ENCODE measurements around the gene MLLT3. TPM values are rescaled to one million over a fixed set of nuclear protein-coding genes. Genes with fewer than 3 reads are reported as not detected.

The MLLT3 gene
- total RNA-seq, 1 experiment from 2014 or later = 7.0 TPM

- CTCF ChIA-PET = interaction anchor here (2.4 kb wide), 1 partner anchor 93 kb away, joined by 10 read pairs; no protein-coding TSS in a partner anchor
- ATAC-seq (no peak), DNase-seq (ENCODE audit: low spot score) (no peak)
- Mint-ChIP-seq H3K4me1 (peaks cover 12% of the 10 kb centered on the region), H3K27ac (no peak overlapping the region), H3K4me3 (no peak overlapping the region), H3K36me3 (no peaks in the 10 kb centered on the region), H3K27me3 (ENCODE audit: low read depth) (peaks cover 44% of the 10 kb centered on the region), H3K9me3 (no peaks in the 10 kb centered on the region)
- TF ChIP-seq ZNF532 (CRISPR knock-in tag; IDR thresholded peaks at IDR 0.05; ENCODE audit: borderline replicate concordance) (no peak), NFYB (CRISPR knock-in tag; conservative IDR thresholded peaks at IDR 0.05; ENCODE audit: low read depth) (no peak), RELA (CRISPR knock-in tag; IDR thresholded peaks at IDR 0.05; ENCODE audit: borderline replicate concordance) (no peak), NR1H2 (CRISPR knock-in tag; IDR thresholded peaks at IDR 0.05) (no peak), USF1 (CRISPR knock-in tag; IDR thresholded peaks at IDR 0.05) (no peak), FOXP4 (CRISPR knock-in tag; IDR thresholded peaks at IDR 0.05) (no peak), ZNF121 (CRISPR knock-in tag; IDR thresholded peaks at IDR 0.05) (no peak), OVOL2 (CRISPR knock-in tag; IDR thresholded peaks at IDR 0.05; ENCODE audit: borderline replicate concordance) (no peak), KAT7 (CRISPR knock-in tag; IDR thresholded peaks at IDR 0.05; ENCODE audit: borderline replicate concordance) (no peak)
- POLR2A ChIA-PET = no interaction called here
These were observed 3.9 kb downstream of the MLLT3 start for GRCh38 chr9:20618361-20618802.

GRCh38 chr9:20616808-20617207, 5.5 kb downstream of the MLLT3 start:
- no peak for TF ChIP-seq ZNF263 (CRISPR knock-in tag; IDR thresholded peaks at IDR 0.05; ENCODE audit: low read depth)
- TF ChIP-seq ZNF396 (CRISPR knock-in tag; IDR thresholded peaks at IDR 0.05; ENCODE audit: borderline replicate concordance) = no peak
- no peak for TF ChIP-seq SOX15 (CRISPR knock-in tag; IDR thresholded peaks at IDR 0.05)
- TF ChIP-seq CREM (CRISPR knock-in tag; IDR thresholded peaks at IDR 0.05) = no peak
- TF ChIP-seq GABPB1 (CRISPR knock-in tag; IDR thresholded peaks at IDR 0.05) = no peak
- no peak for TF ChIP-seq ZNF671 (CRISPR knock-in tag; IDR thresholded peaks at IDR 0.05)
- no peak for TF ChIP-seq ATF3 (CRISPR knock-in tag; conservative IDR thresholded peaks at IDR 0.05)
- TF ChIP-seq ZNF425 (CRISPR knock-in tag; conservative IDR thresholded peaks at IDR 0.05) = no peak
- TF ChIP-seq MLX (CRISPR knock-in tag; IDR thresholded peaks at IDR 0.05) = no peak
- no peak for TF ChIP-seq TCF7 (CRISPR knock-in tag; IDR thresholded peaks at IDR 0.05; ENCODE audit: low read depth)
- TF ChIP-seq KAT7 (CRISPR knock-in tag; IDR thresholded peaks at IDR 0.05; ENCODE audit: borderline replicate concordance) = no peak
- TF ChIP-seq MXD4 (CRISPR knock-in tag; IDR thresholded peaks at IDR 0.05; ENCODE audit: borderline replicate concordance) = no peak
- no peak for TF ChIP-seq GRHL2 (CRISPR knock-in tag; IDR thresholded peaks at IDR 0.05; ENCODE audit: insufficient replicate concordance, severe bottlenecking)
- TF ChIP-seq SMAD3 (CRISPR knock-in tag; IDR thresholded peaks at IDR 0.05; ENCODE audit: borderline replicate concordance) = no peak
- TF ChIP-seq E2F5 (CRISPR knock-in tag; IDR thresholded peaks at IDR 0.05) = no peak
- TF ChIP-seq JUN (CRISPR knock-in tag; IDR thresholded peaks at IDR 0.05) = no peak
- ChIA-PET POLR2A (interaction anchor here (0.6 kb wide), 1 partner anchor 169 kb away, joined by 3 read pairs; no protein-coding TSS in a partner anchor), CTCF (interaction anchor here (1.4 kb wide), 1 partner anchor 494 kb away, joined by 5 read pairs; no protein-coding TSS in a partner anchor)
- no peaks in the 10 kb centered on the region for H3K9me3 Mint-ChIP-seq
- peaks cover 11% of the 10 kb centered on the region for H3K4me1 Mint-ChIP-seq
- peaks cover 36% of the 10 kb centered on the region for H3K27me3 Mint-ChIP-seq (ENCODE audit: low read depth)
- no peak for DNase-seq (ENCODE audit: low spot score)
- no peak overlapping the region for H3K4me3 Mint-ChIP-seq
- ATAC-seq = no peak
- H3K27ac Mint-ChIP-seq = no peak overlapping the region
- H3K36me3 Mint-ChIP-seq = no peaks in the 10 kb centered on the region
